HEK293T (cell line): ENCODE data around the gene EMP1.

Source experiments
- FOXM1 ChIP-seq: fragments of 450-650 bp; IDR thresholded peaks from 2 replicates; pipeline ENCODE4 v1.6.1; 2017; ENCODE audit warnings: mild to moderate bottlenecking, borderline replicate concordance
- PKNOX1 ChIP-seq: fragments of 450-650 bp; IDR thresholded peaks from 2 replicates; pipeline ENCODE4 v1.6.1; 2016
- SP1 ChIP-seq: fragments of 450-650 bp; IDR thresholded peaks from 2 replicates; pipeline ENCODE4 v1.6.1; 2017

GRCh38 chr12:13219320-13219719 lies 22.8 kb downstream of the EMP1 start:
- TF ChIP-seq SP1, result no peak
- no peak for TF ChIP-seq PKNOX1
- TF ChIP-seq FOXM1, result no peak
